Calu3 (cell line): Measurements from ENCODE around the gene KCND3. TPM values are rescaled to one million over a fixed set of nuclear protein-coding genes. Genes with fewer than 3 reads are reported as not detected.

ENCODE experiments used
- BruUV-seq: library from RNA; stranded (reverse); fragments of 400-500 nt; replicated peaks from 2 replicates; lab custom pipeline; 2021; lab: Mats Ljungman, UMichigan
- CTCF ChIA-PET: fragments of 300-600 bp; sonication (Branson Sonifier 250); formaldehyde crosslinking; loops from one replicate; lab custom pipeline; 2022; ENCODE audit warnings: antibody characterized with exemption; lab: Charles Lee
- DNase-seq: peaks from one replicate; pipeline ENCODE4 v3.0.0; 2022
- H3K27ac Mint-ChIP-seq: one replicate; pipeline ENCODE4 v1.8.0; 2022; ENCODE audit warnings: mixed read lengths; ENCODE audit not compliant: unreplicated experiment
- H3K27me3 Mint-ChIP-seq: one replicate; pipeline ENCODE4 v1.8.0; 2022; ENCODE audit warnings: mixed read lengths; ENCODE audit not compliant: unreplicated experiment
- H3K36me3 Mint-ChIP-seq: one replicate; pipeline ENCODE4 v1.8.0; 2022; ENCODE audit warnings: mild to moderate bottlenecking, moderate library complexity, mixed read lengths; ENCODE audit not compliant: insufficient read depth, unreplicated experiment
- H3K4me1 Mint-ChIP-seq: one replicate; pipeline ENCODE4 v1.8.0; 2022; ENCODE audit warnings: mild to moderate bottlenecking, low read depth, mixed read lengths; ENCODE audit not compliant: unreplicated experiment
- H3K4me3 Mint-ChIP-seq: one replicate; pipeline ENCODE4 v1.8.0; 2022; ENCODE audit warnings: mild to moderate bottlenecking, low read depth, moderate library complexity, mixed read lengths; ENCODE audit not compliant: unreplicated experiment
- H3K9me3 Mint-ChIP-seq: one replicate; pipeline ENCODE4 v1.8.0; 2022; ENCODE audit warnings: low read depth, mixed read lengths; ENCODE audit not compliant: unreplicated experiment
- CTCF ChIP-seq: fragments of 200-600 bp; IDR thresholded peaks from one replicate; pipeline ENCODE4 v1.8.0; 2022; ENCODE audit warnings: antibody characterized with exemption; ENCODE audit not compliant: unreplicated experiment
- intact Hi-C: fragments of 100-400 bp; cut with micrococcal nuclease; formaldehyde crosslinking; loops from one replicate; pipeline ENCODE4 v1.10.0; 2022; ENCODE audit not compliant: unreplicated experiment
- total RNA-seq: library from RNA; stranded (reverse); gene quantifications from 2 replicates; pipeline ENCODE4 v1.2.3, GENCODE V29; 2022

The KCND3 gene
- total RNA-seq, 1 experiment from 2014 or later = 0.07 TPM

GRCh38 chr1:111983500-111983899, 6.0 kb downstream of the KCND3 start:
- BruUV-seq = no TSS peak
- intact Hi-C loops = no loop called here
- Mint-ChIP-seq H3K9me3 (no peaks in the 10 kb centered on the region), H3K27ac (no peak overlapping the region), H3K36me3 (no peaks in the 10 kb centered on the region), H3K4me3 (no peak overlapping the region), H3K27me3 (peaks cover 76% of the 10 kb centered on the region), H3K4me1 (no peaks in the 10 kb centered on the region)
- CTCF ChIA-PET = no interaction called here
- no peak for DNase-seq
- no peak for TF ChIP-seq CTCF

- TF ChIP-seq CTCF = no peak
- no peak overlapping the region for H3K27ac Mint-ChIP-seq
- DNase-seq = no peak
- no peaks in the 10 kb centered on the region for H3K4me1 Mint-ChIP-seq
- no peaks in the 10 kb centered on the region for H3K9me3 Mint-ChIP-seq
- no TSS peak for BruUV-seq
- peaks cover 85% of the 10 kb centered on the region for H3K27me3 Mint-ChIP-seq
- intact Hi-C loops = no loop called here
- H3K4me3 Mint-ChIP-seq = no peak overlapping the region
- no peaks in the 10 kb centered on the region for H3K36me3 Mint-ChIP-seq
- CTCF ChIA-PET = no interaction called here
These were observed 7.0 kb downstream of the KCND3 start for GRCh38 chr1:111982428-111982827.

GRCh38 chr1:111981871-111982270, 7.6 kb downstream of the KCND3 start:
- H3K4me3 Mint-ChIP-seq = no peak overlapping the region
- no peaks in the 10 kb centered on the region for H3K36me3 Mint-ChIP-seq
- peaks cover 85% of the 10 kb centered on the region for H3K27me3 Mint-ChIP-seq
- CTCF ChIA-PET = no interaction called here
- no peaks in the 10 kb centered on the region for H3K9me3 Mint-ChIP-seq
- TF ChIP-seq CTCF = no peak
- no peaks in the 10 kb centered on the region for H3K4me1 Mint-ChIP-seq
- BruUV-seq = no TSS peak
- no peak overlapping the region for H3K27ac Mint-ChIP-seq
- no peak for DNase-seq
- intact Hi-C loops = no loop called here

GRCh38 chr1:111981090-111981489, 8.4 kb downstream of the KCND3 start:
- BruUV-seq = no TSS peak
- H3K4me3 Mint-ChIP-seq = no peak overlapping the region
- H3K36me3 Mint-ChIP-seq = no peaks in the 10 kb centered on the region
- H3K27me3 Mint-ChIP-seq = peaks cover 85% of the 10 kb centered on the region
- DNase-seq = no peak
- H3K4me1 Mint-ChIP-seq = no peaks in the 10 kb centered on the region
- no peak for TF ChIP-seq CTCF
- CTCF ChIA-PET = no interaction called here
- intact Hi-C loops = no loop called here
- H3K27ac Mint-ChIP-seq = no peak overlapping the region
- H3K9me3 Mint-ChIP-seq = no peaks in the 10 kb centered on the region
